Measurements from ENCODE around the gene UMODL1. TPM values are rescaled to one million over a fixed set of nuclear protein-coding genes. Genes with fewer than 3 reads are reported as not detected.

UMODL1 gene
- total RNA-seq, 1 donor from 2014 or later = not detected

GRCh38 chr21:42032968-42033367, 38.1 kb upstream of the UMODL1 start:
- H3K27me3 Mint-ChIP-seq (ENCODE audit: insufficient read depth, low read depth) = peaks cover 11% of the 10 kb centered on the region
- H3K9me3 Mint-ChIP-seq = peaks cover 6% of the 10 kb centered on the region
- Histone ChIP-seq H3K36me3 (no peaks in the 10 kb centered on the region), H4K20me1 (ENCODE audit: low read depth) (no peaks in the 10 kb centered on the region), H3K27me3 (no peaks in the 10 kb centered on the region), H3K4me3 (no peak overlapping the region), H3K27ac (no peak overlapping the region), H3K79me2 (ENCODE audit: low read depth) (no peaks in the 10 kb centered on the region), H3K9ac (no peak overlapping the region), H3K4me1 (peaks cover 7% of the 10 kb centered on the region), H2AFZ (replicated peaks) (no peak overlapping the region), H3K4me2 (no peak overlapping the region), H3F3A (ENCODE audit: low read depth) (no peaks in the 10 kb centered on the region), H3K9me3 (ENCODE audit: low read depth) (no peaks in the 10 kb centered on the region)
- TF ChIP-seq EZH2 (IDR thresholded peaks at IDR 0.05) (no peak), EZH2phosphoT487 (IDR thresholded peaks at IDR 0.05) (no peak), CTCF (IDR thresholded peaks at IDR 0.05) (no peak)
- H3K36me3 Mint-ChIP-seq = no peaks in the 10 kb centered on the region
- DNase-seq (ENCODE audit: low spot score) = no peak
- H3K27ac Mint-ChIP-seq = no peak overlapping the region
- peaks cover 6% of the 10 kb centered on the region for H3K4me1 Mint-ChIP-seq
- no peak overlapping the region for H3K4me3 Mint-ChIP-seq

GRCh38 chr21:42036313-42036712, 34.8 kb upstream of the UMODL1 start:
- Mint-ChIP-seq H3K36me3 (no peaks in the 10 kb centered on the region), H3K4me1 (peaks cover 21% of the 10 kb centered on the region), H3K4me3 (no peak overlapping the region), H3K9me3 (peaks cover 6% of the 10 kb centered on the region), H3K27me3 (ENCODE audit: insufficient read depth, low read depth) (peaks cover 18% of the 10 kb centered on the region), H3K27ac (no peak overlapping the region)
- no peaks in the 10 kb centered on the region for H3K9me3 ChIP-seq (ENCODE audit: low read depth)
- H3K27me3 ChIP-seq = no peaks in the 10 kb centered on the region
- H2AFZ ChIP-seq (replicated peaks) = no peak overlapping the region
- H3K9ac ChIP-seq = no peak overlapping the region
- H3K79me2 ChIP-seq (ENCODE audit: low read depth) = no peaks in the 10 kb centered on the region
- no peaks in the 10 kb centered on the region for H4K20me1 ChIP-seq (ENCODE audit: low read depth)
- no peak for DNase-seq (ENCODE audit: low spot score)
- H3F3A ChIP-seq (ENCODE audit: low read depth) = no peaks in the 10 kb centered on the region
- no peak overlapping the region for H3K4me2 ChIP-seq
- TF ChIP-seq CTCF (IDR thresholded peaks at IDR 0.05) (no peak), EZH2 (IDR thresholded peaks at IDR 0.05) (no peak), EZH2phosphoT487 (IDR thresholded peaks at IDR 0.05) (no peak)
- no peak overlapping the region for H3K27ac ChIP-seq
- no peak overlapping the region for H3K4me3 ChIP-seq
- H3K36me3 ChIP-seq = no peaks in the 10 kb centered on the region
- peaks cover 6% of the 10 kb centered on the region for H3K4me1 ChIP-seq

- Histone ChIP-seq H3K4me1 (no peaks in the 10 kb centered on the region), H3K79me2 (ENCODE audit: low read depth) (no peaks in the 10 kb centered on the region), H3K27me3 (no peaks in the 10 kb centered on the region), H3K4me3 (no peak overlapping the region), H3F3A (ENCODE audit: low read depth) (no peaks in the 10 kb centered on the region), H3K9me3 (ENCODE audit: low read depth) (no peaks in the 10 kb centered on the region), H2AFZ (replicated peaks) (no peak overlapping the region), H4K20me1 (ENCODE audit: low read depth) (no peaks in the 10 kb centered on the region), H3K27ac (no peak overlapping the region), H3K4me2 (no peak overlapping the region), H3K36me3 (no peaks in the 10 kb centered on the region), H3K9ac (no peak overlapping the region)
- H3K9me3 Mint-ChIP-seq = peaks cover 6% of the 10 kb centered on the region
- no peak overlapping the region for H3K4me3 Mint-ChIP-seq
- no peak overlapping the region for H3K27ac Mint-ChIP-seq
- H3K36me3 Mint-ChIP-seq = no peaks in the 10 kb centered on the region
- no peak for TF ChIP-seq EZH2 (IDR thresholded peaks at IDR 0.05)
- no peak for TF ChIP-seq EZH2phosphoT487 (IDR thresholded peaks at IDR 0.05)
- no peak for TF ChIP-seq CTCF (IDR thresholded peaks at IDR 0.05)
- DNase-seq (ENCODE audit: low spot score) = no peak
- peaks cover 22% of the 10 kb centered on the region for H3K4me1 Mint-ChIP-seq
- H3K27me3 Mint-ChIP-seq (ENCODE audit: insufficient read depth, low read depth) = peaks cover 18% of the 10 kb centered on the region
These were observed 33.6 kb upstream of the UMODL1 start for GRCh38 chr21:42037516-42037915.
